RCC 7860 (cell line): ENCODE measurements around the gene ZNF883.

Experiments
- DNase-seq: peaks from one replicate; pipeline ENCODE4 v3.0.0-alpha.2; 2015; ENCODE audit warnings: low spot score
- FAIRE-seq: peaks from 2 replicates; lab custom pipeline; 2012; peaks lifted over from hg19 to GRCh38; lab: Jason Lieb, UNC

Gene ZNF883

GRCh38 chr9:112921549-112921948, 90.4 kb downstream of the ZNF883 start:
- FAIRE-seq (no peak), DNase-seq (peak; percentile 37)

DNA sequence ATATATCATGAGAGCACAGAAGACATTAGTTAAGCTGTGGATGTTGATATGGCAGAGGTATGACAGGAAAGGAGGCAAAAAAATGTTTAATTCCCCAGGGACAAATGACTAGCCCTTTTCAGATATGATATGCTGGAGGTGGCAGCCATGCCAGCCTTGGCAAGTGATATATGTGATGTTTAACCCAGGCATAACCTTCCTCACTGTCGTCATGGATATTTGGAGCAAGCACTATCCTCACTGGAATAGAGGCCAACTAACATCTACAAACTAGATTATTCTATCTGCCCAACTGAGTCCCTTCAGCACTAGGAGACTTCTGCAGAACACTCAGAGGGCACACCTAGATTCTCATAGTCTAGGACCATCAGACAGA, 94.0 kb downstream of the ZNF883 start:
- DNase-seq (no peak), FAIRE-seq (no peak)

- FAIRE-seq, result no peak
- DNase-seq, result no peak
Observed at GRCh38 chr9:112917047-112917986, 94.7 kb downstream of the ZNF883 start.

- DNase-seq, result no peak
- no peak for FAIRE-seq
Observed at GRCh38 chr9:112914524-112914923, 97.5 kb downstream of the ZNF883 start.

- FAIRE-seq, result no peak
- no peak for DNase-seq
Observed at GRCh38 chr9:112913326-112913725, 98.7 kb downstream of the ZNF883 start.

- FAIRE-seq (no peak), DNase-seq (no peak)
Observed at GRCh38 chr9:112912636-112913035, 99.4 kb downstream of the ZNF883 start.

- no peak for DNase-seq
- FAIRE-seq, result no peak
Observed at GRCh38 chr9:112911736-112912135, 100.3 kb downstream of the ZNF883 start.
